Fibroblast of the aortic adventitia (primary cell): ENCODE measurements around the gene RPEL1. TPM values are rescaled to one million over a fixed set of nuclear protein-coding genes. Genes with fewer than 3 reads are reported as not detected.

Experiments used
- DNase-seq: peaks from one replicate; pipeline ENCODE4 v3.0.0-alpha.2; 2010; ENCODE audit warnings: low read depth
- H3K4me3 ChIP-seq: 2 replicates; pipeline ENCODE4 v1.5.1; 2011; ENCODE audit warnings: low read depth, mild to moderate bottlenecking, control low read depth, low read length, moderate library complexity
- CTCF ChIP-seq: IDR thresholded peaks from 2 replicates; pipeline ENCODE4 v1.5.1; 2011; ENCODE audit warnings: mild to moderate bottlenecking, low read length, control low read depth, inconsistent platforms; ENCODE audit not compliant: insufficient read depth
- total RNA-seq: library from RNA; depleted of rRNA; stranded (reverse); fragments of >200 nt; gene quantifications from 2 replicates; pipeline ENCODE4 v1.2.3, GENCODE V29; 2012; ENCODE audit warnings: low replicate concordance

RPEL1 gene
- total RNA-seq, 1 donor = under 0.01 TPM

- no peak overlapping the region for H3K4me3 ChIP-seq
Observed at GRCh38 chr10:103273041-103273441, 27.4 kb downstream of the RPEL1 start.

GRCh38 chr10:103276251-103276895 is 30.7 kb downstream of the RPEL1 start:
- H3K4me3 ChIP-seq = no peak overlapping the region
- no peak for TF ChIP-seq CTCF
- DNase-seq = no peak

More at GRCh38 chr10:103273041-103273441, 27.4 kb downstream of the RPEL1 start:
- no peak for TF ChIP-seq CTCF
- peak; percentile 98 for DNase-seq

- DNase-seq = peak; percentile 20
- TF ChIP-seq CTCF = no peak
- peak within 1 kb of the TSS; percentile 44 for H3K4me3 ChIP-seq
Observed at GRCh38 chr10:103276896-103277712, 31.4 kb downstream of the RPEL1 start, which contains the start of gene INA. Gene INA (plus strand): TSS chr10:103277138. CDS start chr10:103277212, 74 bp downstream.

- no peak for TF ChIP-seq CTCF
- H3K4me3 ChIP-seq = peak overlapping the region; percentile 44
- no peak for DNase-seq
Observed at GRCh38 chr10:103277713-103278536, 32.2 kb downstream of the RPEL1 start.

GRCh38 chr10:103278537-103278823 is 32.8 kb downstream of the RPEL1 start:
- DNase-seq = no peak
- no peak overlapping the region for H3K4me3 ChIP-seq
- no peak for TF ChIP-seq CTCF

GRCh38 chr10:103278862-103279298 is 33.2 kb downstream of the RPEL1 start:
- DNase-seq = peak; percentile 59
- no peak for TF ChIP-seq CTCF
- H3K4me3 ChIP-seq = no peak overlapping the region
